RWPE2 (cell line): Measurements from ENCODE around the gene NXPE3.

ENCODE experiments used
- ATAC-seq: fragments of 200-7000 bp; cut with Tn5 transposase; 3 replicates; pipeline ENCODE4 v1.9.1; 2021; ENCODE audit warnings: low read depth
- DNase-seq: peaks from one replicate; pipeline ENCODE4 v3.0.0-alpha.2; 2020; ENCODE audit warnings: low spot score
- H3K27ac ChIP-seq: fragments of 450-650 bp; 2 replicates; pipeline ENCODE4 v1.5.1; 2017; ENCODE audit warnings: mild to moderate bottlenecking; ENCODE audit not compliant: poor library complexity, severe bottlenecking
- H3K27me3 ChIP-seq: fragments of 250-450 bp; sonication (Bioruptor Pico); 2 replicates; pipeline ENCODE4 v1.5.1; 2021; ENCODE audit warnings: mild to moderate bottlenecking, moderate library complexity; ENCODE audit not compliant: insufficient read depth, poor library complexity, severe bottlenecking
- H3K36me3 ChIP-seq: fragments of 250-450 bp; sonication (Bioruptor Pico); 2 replicates; pipeline ENCODE4 v1.5.1; 2020; ENCODE audit warnings: low read depth, mild to moderate bottlenecking, moderate library complexity
- H3K4me1 ChIP-seq: fragments of 250-450 bp; sonication (Bioruptor Pico); 2 replicates; pipeline ENCODE4 v1.5.1; 2021; ENCODE audit warnings: mild to moderate bottlenecking, moderate library complexity; ENCODE audit not compliant: insufficient read depth, poor library complexity, severe bottlenecking
- H3K4me3 ChIP-seq: fragments of 250-450 bp; sonication (Bioruptor Pico); 2 replicates; pipeline ENCODE4 v1.5.1; 2021; ENCODE audit warnings: mild to moderate bottlenecking, moderate library complexity; ENCODE audit not compliant: severe bottlenecking
- H3K9me3 ChIP-seq: fragments of 250-450 bp; sonication (Bioruptor Pico); 2 replicates; pipeline ENCODE4 v1.5.1; 2021; ENCODE audit warnings: mild to moderate bottlenecking, moderate library complexity; ENCODE audit not compliant: severe bottlenecking
- TF ChIP-seq, protein P1 (sequence below): fragments of 450-650 bp; IDR thresholded peaks from one replicate; pipeline ENCODE4 v1.5.1; 2017; ENCODE audit warnings: mild to moderate bottlenecking, moderate library complexity; ENCODE audit not compliant: poor library complexity, severe bottlenecking

Gene NXPE3

DNA sequence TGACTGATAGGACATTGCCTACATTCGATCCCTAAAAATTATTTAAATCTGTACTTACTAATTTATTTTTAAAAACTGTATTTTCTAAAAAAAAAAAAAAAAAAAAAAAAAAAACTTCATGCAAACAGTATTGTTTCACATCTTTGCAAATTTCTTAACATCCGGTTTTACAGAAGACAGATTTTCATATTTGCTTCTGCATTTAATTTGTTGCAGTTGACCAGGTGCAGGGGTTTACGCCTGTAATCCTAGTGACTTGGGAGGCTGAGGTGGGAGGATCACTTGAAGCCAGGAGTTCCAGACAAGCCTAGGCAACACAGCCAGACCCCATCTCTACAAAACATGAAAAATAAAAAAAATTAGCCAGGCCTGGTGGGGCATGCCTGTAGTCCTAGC, 63.9 kb downstream of the NXPE3 start:
- no peaks in the 10 kb centered on the region for H3K36me3 ChIP-seq
- ATAC-seq: no peak
- H3K27ac ChIP-seq: no peak overlapping the region
- no peaks in the 10 kb centered on the region for H3K27me3 ChIP-seq
- no peaks in the 10 kb centered on the region for H3K9me3 ChIP-seq
- H3K4me1 ChIP-seq: no peaks in the 10 kb centered on the region
- no peak overlapping the region for H3K4me3 ChIP-seq
- DNase-seq: no peak
- TF ChIP-seq, protein P1, sequence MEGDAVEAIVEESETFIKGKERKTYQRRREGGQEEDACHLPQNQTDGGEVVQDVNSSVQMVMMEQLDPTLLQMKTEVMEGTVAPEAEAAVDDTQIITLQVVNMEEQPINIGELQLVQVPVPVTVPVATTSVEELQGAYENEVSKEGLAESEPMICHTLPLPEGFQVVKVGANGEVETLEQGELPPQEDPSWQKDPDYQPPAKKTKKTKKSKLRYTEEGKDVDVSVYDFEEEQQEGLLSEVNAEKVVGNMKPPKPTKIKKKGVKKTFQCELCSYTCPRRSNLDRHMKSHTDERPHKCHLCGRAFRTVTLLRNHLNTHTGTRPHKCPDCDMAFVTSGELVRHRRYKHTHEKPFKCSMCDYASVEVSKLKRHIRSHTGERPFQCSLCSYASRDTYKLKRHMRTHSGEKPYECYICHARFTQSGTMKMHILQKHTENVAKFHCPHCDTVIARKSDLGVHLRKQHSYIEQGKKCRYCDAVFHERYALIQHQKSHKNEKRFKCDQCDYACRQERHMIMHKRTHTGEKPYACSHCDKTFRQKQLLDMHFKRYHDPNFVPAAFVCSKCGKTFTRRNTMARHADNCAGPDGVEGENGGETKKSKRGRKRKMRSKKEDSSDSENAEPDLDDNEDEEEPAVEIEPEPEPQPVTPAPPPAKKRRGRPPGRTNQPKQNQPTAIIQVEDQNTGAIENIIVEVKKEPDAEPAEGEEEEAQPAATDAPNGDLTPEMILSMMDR: no peak

DNA sequence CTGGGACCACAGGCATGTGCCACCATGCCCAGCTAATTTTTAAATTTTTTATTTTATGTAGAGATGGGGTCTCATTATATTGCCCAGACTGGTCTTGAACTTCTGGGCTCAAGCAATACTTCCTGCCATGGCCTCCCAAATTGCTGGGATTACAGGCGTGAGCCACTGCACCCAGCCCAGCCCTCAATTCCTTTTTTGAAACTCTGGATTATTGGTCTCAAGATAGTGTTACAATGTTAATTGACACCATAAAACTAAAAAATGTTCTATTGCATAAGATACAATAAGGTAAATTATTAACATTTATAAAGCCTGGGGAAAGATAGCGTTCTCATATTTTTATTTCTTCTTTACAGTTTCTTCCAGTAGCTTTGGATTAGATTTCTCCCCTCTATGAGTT, 66.4 kb downstream of the NXPE3 start:
- TF ChIP-seq, protein P1: no peak
- no peaks in the 10 kb centered on the region for H3K9me3 ChIP-seq
- DNase-seq: no peak
- H3K27me3 ChIP-seq: no peaks in the 10 kb centered on the region
- no peaks in the 10 kb centered on the region for H3K36me3 ChIP-seq
- H3K4me3 ChIP-seq: no peak overlapping the region
- ATAC-seq: no peak
- no peak overlapping the region for H3K27ac ChIP-seq
- H3K4me1 ChIP-seq: peaks cover 6% of the 10 kb centered on the region

DNA sequence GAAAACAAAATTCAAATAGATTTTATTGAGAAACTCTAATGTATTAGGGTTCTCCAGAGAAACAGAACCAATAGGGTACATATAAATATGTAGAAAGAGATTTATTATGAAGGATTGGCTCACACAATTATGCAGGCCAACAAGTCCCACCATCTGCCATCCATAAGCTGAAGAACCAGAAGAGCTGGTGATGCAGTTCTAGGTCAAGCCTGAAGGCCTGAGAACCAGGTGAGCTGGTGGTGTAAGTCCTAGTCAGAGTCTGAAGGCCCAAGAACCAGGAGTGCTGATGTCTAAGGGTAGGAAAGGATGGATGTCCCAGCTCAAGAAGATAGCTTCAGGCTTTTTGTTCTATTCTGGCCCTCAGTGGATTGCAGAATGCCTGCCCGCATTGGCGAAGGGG, 67.7 kb downstream of the NXPE3 start:
- Histone ChIP-seq H3K27me3 (no peaks in the 10 kb centered on the region), H3K9me3 (no peaks in the 10 kb centered on the region), H3K27ac (no peak overlapping the region), H3K4me1 (peaks cover 10% of the 10 kb centered on the region), H3K36me3 (peaks cover 7% of the 10 kb centered on the region), H3K4me3 (no peak overlapping the region)
- DNase-seq (no peak), ATAC-seq (no peak)
- TF ChIP-seq, protein P1: no peak

DNA sequence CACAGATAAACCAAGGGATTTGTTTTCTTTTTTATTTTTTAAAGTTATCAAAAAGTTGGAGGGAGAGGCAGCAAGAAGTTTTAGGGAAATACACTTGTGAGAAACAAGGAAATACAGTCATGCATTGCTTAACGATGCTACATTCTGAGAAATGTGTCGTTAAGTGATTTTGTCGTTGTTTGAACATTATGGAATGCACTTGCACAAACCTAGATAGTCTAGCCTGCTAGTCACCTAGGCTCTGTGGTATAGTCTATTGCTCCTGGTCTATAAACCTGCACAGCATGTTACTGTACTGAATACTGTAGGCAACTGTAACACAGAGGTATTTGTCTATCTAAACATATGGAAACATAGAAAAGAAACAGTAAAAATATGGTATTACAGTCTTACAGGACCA, 68.3 kb downstream of the NXPE3 start:
- Histone ChIP-seq H3K4me3 (no peak overlapping the region), H3K4me1 (peaks cover 10% of the 10 kb centered on the region), H3K27me3 (no peaks in the 10 kb centered on the region), H3K9me3 (no peaks in the 10 kb centered on the region), H3K27ac (no peak overlapping the region), H3K36me3 (peaks cover 13% of the 10 kb centered on the region)
- TF ChIP-seq, protein P1: no peak
- ATAC-seq (no peak), DNase-seq (no peak)

DNA sequence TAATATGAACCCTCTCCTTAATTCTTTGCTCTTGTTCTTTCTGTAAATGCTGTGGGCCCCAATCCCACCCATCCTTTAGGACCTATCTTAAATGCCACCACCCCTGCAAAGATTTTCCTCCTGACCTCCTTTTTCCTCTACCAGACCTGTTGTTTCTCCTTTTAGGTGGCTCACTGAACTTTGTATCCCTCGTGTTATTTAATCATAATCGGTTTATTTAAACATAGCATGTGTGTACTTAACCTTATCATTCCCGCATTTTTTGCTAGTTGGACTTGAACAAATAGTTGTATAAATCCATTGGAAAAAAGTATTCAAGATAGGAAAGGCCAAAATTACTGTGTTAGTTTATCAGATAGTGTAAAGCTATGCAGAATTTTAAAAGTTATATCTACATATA, 69.3 kb downstream of the NXPE3 start:
- H3K27ac ChIP-seq: peak overlapping the region; percentile 71
- H3K4me1 ChIP-seq: peaks cover 10% of the 10 kb centered on the region
- TF ChIP-seq, protein P1: no peak
- no peak overlapping the region for H3K4me3 ChIP-seq
- H3K36me3 ChIP-seq: peaks cover 23% of the 10 kb centered on the region
- DNase-seq (no peak), ATAC-seq (no peak)
- H3K27me3 ChIP-seq: no peaks in the 10 kb centered on the region
- H3K9me3 ChIP-seq: no peaks in the 10 kb centered on the region
